Measurements from ENCODE around the gene PROSER3.

DNA sequence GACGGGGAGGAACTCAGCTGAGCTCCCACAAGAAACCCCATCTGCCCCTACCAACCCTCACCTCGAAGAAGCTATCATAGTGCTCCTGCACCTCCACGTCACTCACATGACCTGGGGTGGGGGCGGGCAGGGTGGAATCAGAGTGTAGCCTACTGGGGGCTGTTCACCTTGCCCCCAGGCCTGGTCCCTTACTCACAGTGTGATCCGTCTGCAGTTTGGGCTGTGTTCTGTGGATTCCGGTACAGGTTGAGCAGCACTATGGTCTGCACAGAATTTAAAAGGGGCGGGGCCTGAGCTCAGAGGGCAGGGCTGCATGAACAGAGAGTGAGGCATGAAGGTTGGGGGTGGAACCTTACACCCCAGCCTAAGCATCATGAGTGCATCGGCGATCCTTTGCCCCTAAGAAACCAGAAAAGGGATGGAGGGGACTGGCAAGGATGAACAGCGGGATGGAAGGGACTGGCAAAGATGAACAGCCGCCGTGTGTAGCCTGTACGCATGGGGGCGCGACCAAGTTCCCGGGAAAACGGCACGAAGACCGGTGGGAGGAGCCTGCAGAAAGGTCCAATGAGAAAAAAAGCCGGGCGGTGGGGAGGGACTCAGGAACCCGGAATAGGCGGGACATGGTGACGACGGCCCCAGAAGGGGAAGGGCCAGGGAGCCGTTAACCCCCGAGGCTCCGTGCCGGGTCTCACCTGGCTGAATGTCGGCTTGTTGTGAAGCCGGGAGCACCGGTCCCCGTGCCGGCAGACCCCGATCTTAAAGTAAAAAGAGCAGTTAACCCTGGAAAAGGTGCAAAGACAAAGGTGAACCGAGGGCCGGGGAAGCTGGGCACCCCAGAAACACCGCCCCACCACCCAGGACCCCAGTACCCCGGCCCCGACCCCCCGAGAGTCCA is 13.3 kb upstream of the PROSER3 start:
- TF ChIP-seq, protein P1, sequence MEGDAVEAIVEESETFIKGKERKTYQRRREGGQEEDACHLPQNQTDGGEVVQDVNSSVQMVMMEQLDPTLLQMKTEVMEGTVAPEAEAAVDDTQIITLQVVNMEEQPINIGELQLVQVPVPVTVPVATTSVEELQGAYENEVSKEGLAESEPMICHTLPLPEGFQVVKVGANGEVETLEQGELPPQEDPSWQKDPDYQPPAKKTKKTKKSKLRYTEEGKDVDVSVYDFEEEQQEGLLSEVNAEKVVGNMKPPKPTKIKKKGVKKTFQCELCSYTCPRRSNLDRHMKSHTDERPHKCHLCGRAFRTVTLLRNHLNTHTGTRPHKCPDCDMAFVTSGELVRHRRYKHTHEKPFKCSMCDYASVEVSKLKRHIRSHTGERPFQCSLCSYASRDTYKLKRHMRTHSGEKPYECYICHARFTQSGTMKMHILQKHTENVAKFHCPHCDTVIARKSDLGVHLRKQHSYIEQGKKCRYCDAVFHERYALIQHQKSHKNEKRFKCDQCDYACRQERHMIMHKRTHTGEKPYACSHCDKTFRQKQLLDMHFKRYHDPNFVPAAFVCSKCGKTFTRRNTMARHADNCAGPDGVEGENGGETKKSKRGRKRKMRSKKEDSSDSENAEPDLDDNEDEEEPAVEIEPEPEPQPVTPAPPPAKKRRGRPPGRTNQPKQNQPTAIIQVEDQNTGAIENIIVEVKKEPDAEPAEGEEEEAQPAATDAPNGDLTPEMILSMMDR (IDR thresholded peaks at IDR 0.05), result peak in 2 of 3 experiments; percentile 30 to 47
- no peak for TF ChIP-seq POLR2A (IDR thresholded peaks at IDR 0.05)
